Breast epithelium (tissue), 3 donors: ENCODE results near the gene OR11A1.

Experiments
- CTCF ChIP-seq, 3 donors: fragments of 450-650 bp; IDR thresholded peaks; one replicate each; pipeline ENCODE4 v1.5.1; 2016 to 2017; ENCODE audit warnings: antibody characterized with exemption in 3 of 3, mild to moderate bottlenecking in 3 of 3, moderate library complexity in 3 of 3
- POLR2A ChIP-seq: fragments of 450-650 bp; IDR thresholded peaks from one replicate; pipeline ENCODE4 v1.6.1; 2016; ENCODE audit warnings: antibody characterized with exemption, mild to moderate bottlenecking, moderate library complexity
- POLR2AphosphoS5 ChIP-seq, 3 donors: sonication (generic); formaldehyde crosslinking; IDR thresholded peaks; one replicate each; pipeline ENCODE4 v1.6.1; 2017; ENCODE audit warnings: antibody characterized with exemption in 3 of 3

DNA sequence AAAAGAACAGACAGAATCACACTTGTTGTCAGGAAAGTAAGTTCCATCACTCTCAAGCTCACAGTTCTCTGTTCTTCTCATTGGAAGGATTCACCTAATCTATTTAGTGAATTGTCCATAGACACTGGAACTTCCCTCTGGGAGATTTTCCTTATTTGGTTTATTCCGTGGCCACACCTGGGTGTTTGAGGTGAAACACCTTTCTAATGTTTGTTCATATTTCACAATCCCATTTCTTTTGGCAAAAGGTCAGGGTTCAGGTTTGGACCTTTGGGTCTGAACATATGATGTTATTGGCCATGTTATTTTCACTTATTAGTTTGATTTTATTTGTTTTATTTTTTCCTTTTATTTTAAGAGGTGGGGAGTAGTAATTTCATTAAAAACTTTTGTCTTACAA, 26.9 kb upstream of the OR11A1 start:
- TF ChIP-seq CTCF (IDR thresholded peaks at IDR 0.05) (no peak), POLR2AphosphoS5 (IDR thresholded peaks at IDR 0.05) (no peak), POLR2A (no peak)
